Measurements from ENCODE around the gene IYD. TPM values are rescaled to one million over a fixed set of nuclear protein-coding genes. Genes with fewer than 3 reads are reported as not detected.

IYD gene
- total RNA-seq, 2 experiments from 2014 or later, result not detected

DNA sequence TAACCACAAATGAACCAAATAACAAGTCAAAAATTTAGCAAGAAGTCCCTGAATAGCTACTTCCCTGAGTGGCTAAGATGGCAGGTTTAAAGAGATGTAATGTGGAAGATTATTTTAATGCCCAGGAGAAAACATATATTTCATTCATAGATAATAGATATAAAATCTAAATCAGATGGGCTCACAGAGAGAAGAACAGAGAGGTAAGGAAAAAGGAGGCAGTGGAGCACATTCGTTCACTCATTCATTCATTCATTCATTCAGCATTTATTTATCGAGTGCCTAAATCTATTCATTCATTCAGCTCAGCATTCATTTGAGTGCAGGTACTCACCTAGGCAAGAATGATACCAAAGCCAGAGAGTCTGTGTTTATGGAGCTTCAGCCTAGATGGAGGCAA, 32.1 kb upstream of the IYD start:
- Histone ChIP-seq H3K4me2 (ENCODE audit: low read length) (no peak overlapping the region), H3K36me3 (ENCODE audit: insufficient read depth, low read length) (no peaks in the 10 kb centered on the region), H3K9me2 (ENCODE audit: insufficient read depth, low read length) (no peaks in the 10 kb centered on the region), H3K4me3 (ENCODE audit: low read depth, low read length, poor library complexity, severe bottlenecking) (no peak overlapping the region), H4K20me1 (ENCODE audit: insufficient read depth, low read length) (no peaks in the 10 kb centered on the region), H2AFZ (ENCODE audit: low read length) (peak overlapping the region; percentile 30), H3K79me2 (ENCODE audit: insufficient read depth, low read depth, low read length) (no peaks in the 10 kb centered on the region), H3K27ac (ENCODE audit: low read depth, low read length, poor library complexity, severe bottlenecking) (no peak overlapping the region), H3K9me3 (ENCODE audit: low read length) (no peaks in the 10 kb centered on the region), H3K4me1 (ENCODE audit: insufficient read depth, low read length, poor library complexity, severe bottlenecking) (peaks cover 8% of the 10 kb centered on the region)
- TF ChIP-seq CTCF (conservative IDR thresholded peaks at IDR 0.05; ENCODE audit: low read length) (no peak), EZH2phosphoT487 (IDR thresholded peaks at IDR 0.05; ENCODE audit: borderline replicate concordance, low read depth, low read length) (no peak)
- DNase-seq (ENCODE audit: low spot score), result no peak
- BruUV-seq (replicated peaks), result no TSS peak
- ChIA-PET POLR2A (interaction anchor here (0.7 kb wide), 1 partner anchor 20 kb away, joined by 3 read pairs; no protein-coding TSS in a partner anchor), CTCF (ENCODE audit: unreplicated experiment) (no interaction called here)
- intact Hi-C loops (cut with micrococcal nuclease; ENCODE audit: unreplicated experiment), result loop anchor here (5.0 kb wide), 1 partner anchor 394 kb away; the partner anchor contains the start of gene ULBP2

DNA sequence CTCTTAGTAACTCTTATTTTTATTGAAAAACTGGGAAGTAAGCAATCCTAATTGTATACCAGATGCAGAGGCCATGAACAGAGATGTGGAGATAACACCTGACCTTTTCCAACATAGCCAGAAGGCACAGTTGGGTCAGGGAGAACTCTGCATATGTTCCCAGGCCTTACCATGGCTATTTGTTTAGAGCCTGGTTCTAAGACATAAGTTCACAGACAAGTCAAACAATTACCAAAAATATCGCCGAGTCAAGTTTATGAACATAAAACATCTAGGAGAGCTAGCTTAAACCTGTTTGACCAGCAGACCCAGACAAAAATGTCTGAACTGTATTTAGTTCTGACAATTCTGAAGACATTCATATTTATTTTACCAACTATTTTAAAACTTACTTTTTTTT, 26.7 kb upstream of the IYD start:
- H3K79me2 ChIP-seq (ENCODE audit: insufficient read depth, low read depth, low read length), result no peaks in the 10 kb centered on the region
- no peaks in the 10 kb centered on the region for H4K20me1 ChIP-seq (ENCODE audit: insufficient read depth, low read length)
- H3K4me1 ChIP-seq (ENCODE audit: insufficient read depth, low read length, poor library complexity, severe bottlenecking), result peaks cover 18% of the 10 kb centered on the region
- intact Hi-C loops (cut with micrococcal nuclease; ENCODE audit: unreplicated experiment), result no loop called here
- DNase-seq (ENCODE audit: low spot score), result no peak
- H3K9me3 ChIP-seq (ENCODE audit: low read length), result no peaks in the 10 kb centered on the region
- ChIA-PET CTCF (ENCODE audit: unreplicated experiment) (interaction anchor here (0.7 kb wide), 1 partner anchor 24 kb away, joined by 3 read pairs; no protein-coding TSS in a partner anchor), POLR2A (interaction anchor here (0.6 to 1.0 kb wide), 2 partner anchors 94 to 182 kb away, joined by 3 to 4 read pairs; no protein-coding TSS in a partner anchor)
- no peak overlapping the region for H3K27ac ChIP-seq (ENCODE audit: low read depth, low read length, poor library complexity, severe bottlenecking)
- no peak overlapping the region for H3K4me2 ChIP-seq (ENCODE audit: low read length)
- no peaks in the 10 kb centered on the region for H3K9me2 ChIP-seq (ENCODE audit: insufficient read depth, low read length)
- no peak overlapping the region for H3K4me3 ChIP-seq (ENCODE audit: low read depth, low read length, poor library complexity, severe bottlenecking)
- TF ChIP-seq EZH2phosphoT487 (IDR thresholded peaks at IDR 0.05; ENCODE audit: borderline replicate concordance, low read depth, low read length) (no peak), CTCF (conservative IDR thresholded peaks at IDR 0.05; ENCODE audit: low read length) (no peak)
- no TSS peak for BruUV-seq (replicated peaks)
- H2AFZ ChIP-seq (ENCODE audit: low read length), result no peak overlapping the region
- no peaks in the 10 kb centered on the region for H3K36me3 ChIP-seq (ENCODE audit: insufficient read depth, low read length)

DNA sequence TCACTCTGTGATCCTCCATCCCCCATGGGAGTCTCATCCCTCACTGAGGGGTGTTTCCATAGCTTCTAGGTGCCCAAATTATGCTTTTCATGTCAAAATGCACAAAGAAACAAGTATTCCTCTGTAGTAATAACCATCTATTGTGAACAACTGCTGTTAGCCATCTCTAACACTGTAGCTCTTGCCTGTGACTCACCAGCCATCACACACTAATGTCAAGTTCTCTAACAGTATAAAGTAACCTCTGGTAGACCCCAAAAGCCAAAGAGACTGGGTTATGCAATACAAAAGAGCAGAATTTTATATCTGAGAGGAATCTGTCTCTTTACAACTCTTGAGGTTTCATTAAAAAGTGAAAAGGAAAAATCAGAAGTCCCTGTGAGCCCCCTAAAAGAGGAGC, 25.4 kb upstream of the IYD start:
- TF ChIP-seq EZH2phosphoT487 (IDR thresholded peaks at IDR 0.05; ENCODE audit: borderline replicate concordance, low read depth, low read length), result no peak
- Histone ChIP-seq H3K79me2 (ENCODE audit: insufficient read depth, low read depth, low read length) (no peaks in the 10 kb centered on the region), H3K9me3 (ENCODE audit: low read length) (no peaks in the 10 kb centered on the region), H2AFZ (ENCODE audit: low read length) (no peak overlapping the region), H3K27ac (ENCODE audit: low read depth, low read length, poor library complexity, severe bottlenecking) (no peak overlapping the region), H3K4me1 (ENCODE audit: insufficient read depth, low read length, poor library complexity, severe bottlenecking) (peaks cover 31% of the 10 kb centered on the region), H3K9me2 (ENCODE audit: insufficient read depth, low read length) (no peaks in the 10 kb centered on the region), H3K36me3 (ENCODE audit: insufficient read depth, low read length) (no peaks in the 10 kb centered on the region), H4K20me1 (ENCODE audit: insufficient read depth, low read length) (no peaks in the 10 kb centered on the region), H3K4me3 (ENCODE audit: low read depth, low read length, poor library complexity, severe bottlenecking) (no peak overlapping the region), H3K4me2 (ENCODE audit: low read length) (no peak overlapping the region)
- POLR2A ChIA-PET, result no interaction called here
- DNase-seq (ENCODE audit: low spot score), result no peak
- no TSS peak for BruUV-seq (replicated peaks)
- CTCF ChIA-PET (ENCODE audit: unreplicated experiment), result interaction anchor here (0.9 kb wide), 1 partner anchor 21 kb away, joined by 3 read pairs; no protein-coding TSS in a partner anchor
- intact Hi-C loops (cut with micrococcal nuclease; ENCODE audit: unreplicated experiment), result no loop called here

Data from OCI-LY7 (cell line).